GM15510 (cell line): ENCODE data around the gene R3HDM4.

ENCODE experiments used
- POLR2A ChIP-seq: IDR thresholded peaks from 3 replicates; pipeline ENCODE4 v1.6.1; 2011; ENCODE audit warnings: borderline replicate concordance; ENCODE audit not compliant: insufficient read length; ENCODE audit errors: extremely low read depth

R3HDM4 gene

GRCh38 chr19:913080-913748 is at the start of gene R3HDM4:
Gene R3HDM4 (minus strand): TSS chr19:913219. CDS start chr19:913157, 62 bp downstream.
- peak; percentile 89 for TF ChIP-seq POLR2A

- no peak for TF ChIP-seq POLR2A
Measured at GRCh38 chr19:961866-962620, 49.0 kb upstream of the R3HDM4 start.

- TF ChIP-seq POLR2A: no peak
Measured at GRCh38 chr19:960601-960938, 47.6 kb upstream of the R3HDM4 start.

- TF ChIP-seq POLR2A: no peak
Measured at GRCh38 chr19:960020-960419, 47.0 kb upstream of the R3HDM4 start.

- no peak for TF ChIP-seq POLR2A
Measured at GRCh38 chr19:958967-959855, 46.2 kb upstream of the R3HDM4 start.

- TF ChIP-seq POLR2A: no peak
Measured at GRCh38 chr19:956766-957440, 43.9 kb upstream of the R3HDM4 start.

- TF ChIP-seq POLR2A: no peak
Measured at GRCh38 chr19:955803-956765, 43.1 kb upstream of the R3HDM4 start.

- TF ChIP-seq POLR2A: peak; percentile 49
Measured at GRCh38 chr19:954672-955494, 41.9 kb upstream of the R3HDM4 start.

- TF ChIP-seq POLR2A: no peak
Measured at GRCh38 chr19:954272-954671, 41.3 kb upstream of the R3HDM4 start.

- TF ChIP-seq POLR2A: no peak
Measured at GRCh38 chr19:953445-954271, 40.6 kb upstream of the R3HDM4 start.

GRCh38 chr19:952680-953444 is 39.8 kb upstream of the R3HDM4 start:
- TF ChIP-seq POLR2A: no peak
